Muscle of leg (tissue), 11 donors: Measurements from ENCODE around the gene FAM89B. TPM values are rescaled to one million over a fixed set of nuclear protein-coding genes. Genes with fewer than 3 reads are reported as not detected.
A peak's percentile ranks its signal among the peaks of the same experiment; 100 is the strongest.

Source experiments
- DNase-seq: peaks from one replicate; pipeline ENCODE4 v3.0.0; 2013
- H3K27ac ChIP-seq: one replicate; pipeline ENCODE4 v1.5.1; 2013; ENCODE audit warnings: mild to moderate bottlenecking, low read length, control low read depth
- H3K27me3 ChIP-seq: one replicate; pipeline ENCODE4 v1.6.1; 2013; ENCODE audit warnings: low read length; ENCODE audit not compliant: control insufficient read depth, insufficient read depth
- H3K36me3 ChIP-seq: one replicate; pipeline ENCODE4 v1.6.1; 2013; ENCODE audit warnings: low read length; ENCODE audit not compliant: control insufficient read depth, insufficient read depth
- H3K4me1 ChIP-seq: one replicate; pipeline ENCODE4 v1.6.1; 2013; ENCODE audit warnings: low read length; ENCODE audit not compliant: control insufficient read depth, insufficient read depth
- H3K4me3 ChIP-seq: one replicate; pipeline ENCODE4 v1.5.1; 2013; ENCODE audit warnings: low read length, control low read depth
- H3K9me3 ChIP-seq: replicated peaks from 2 replicates; pipeline ENCODE4 v1.6.1; 2013; ENCODE audit warnings: low read depth, low read length; ENCODE audit not compliant: control insufficient read depth
- WGBS: methylation state at CpG from one replicate; pipeline ENCODE4 v1.1.5; 2013; ENCODE audit warnings: missing lambda C conversion rate; ENCODE audit not compliant: insufficient coverage; 5-methylcytosine and 5-hydroxymethylcytosine counted together
- polyA plus RNA-seq, 8 donors: library from polyadenylated mRNA; unstranded; fragments of 120-200 nt; gene quantifications; one replicate each; pipeline versions ENCODE4 v1.2.1 to v1.2.3, GENCODE V29; 2013; ENCODE audit warnings: inconsistent platforms in 1 of 8, low replicate concordance in 1 of 8; ENCODE audit not compliant: insufficient read length in 8 of 8, insufficient read depth in 1 of 8
- total RNA-seq: library from RNA; stranded (reverse); fragments of 120-200 nt; gene quantifications from one replicate; pipeline ENCODE4 v1.2.4, GENCODE V29; 2013

Gene FAM89B
- total and polyA plus RNA-seq, 9 donors, result 32.5 to 53.2 (median 43.9) TPM

GRCh38 chr11:65611028-65611757, 38.9 kb downstream of the FAM89B start:
- H3K4me1 ChIP-seq, result peaks cover 64% of the 10 kb centered on the region
- H3K27me3 ChIP-seq, result no peaks in the 10 kb centered on the region
- DNase-seq, result peak; percentile 76
- H3K27ac ChIP-seq, result peak overlapping the region; percentile 94
- peak overlapping the region; percentile 73 for H3K4me3 ChIP-seq
- no peaks in the 10 kb centered on the region for H3K9me3 ChIP-seq
- peaks cover 44% of the 10 kb centered on the region for H3K36me3 ChIP-seq
- WGBS, result 33% methylated on average over 3 of the region's 10 CpGs

GRCh38 chr11:65611758-65612603, 39.6 kb downstream of the FAM89B start:
- no peaks in the 10 kb centered on the region for H3K9me3 ChIP-seq
- H3K27me3 ChIP-seq, result no peaks in the 10 kb centered on the region
- H3K27ac ChIP-seq, result peak overlapping the region; percentile 94
- H3K4me1 ChIP-seq, result peaks cover 66% of the 10 kb centered on the region
- peak; percentile 47 for DNase-seq
- peak overlapping the region; percentile 73 for H3K4me3 ChIP-seq
- WGBS, result 68% methylated on average over 7 of the region's 12 CpGs
- peaks cover 45% of the 10 kb centered on the region for H3K36me3 ChIP-seq

- peak overlapping the region; percentile 73 for H3K4me3 ChIP-seq
- peaks cover 65% of the 10 kb centered on the region for H3K4me1 ChIP-seq
- peaks cover 49% of the 10 kb centered on the region for H3K36me3 ChIP-seq
- no peaks in the 10 kb centered on the region for H3K27me3 ChIP-seq
- H3K27ac ChIP-seq, result peak overlapping the region; percentile 94
- no peak for DNase-seq
- H3K9me3 ChIP-seq, result no peaks in the 10 kb centered on the region
- WGBS, result 60% methylated on average over 6 of the region's 7 CpGs
These were observed 40.4 kb downstream of the FAM89B start for GRCh38 chr11:65612691-65613090.

GRCh38 chr11:65613091-65613928, 41.0 kb downstream of the FAM89B start:
- 27% methylated on average over 32 of the region's 43 CpGs for WGBS
- Histone ChIP-seq H3K36me3 (peaks cover 50% of the 10 kb centered on the region), H3K27me3 (no peaks in the 10 kb centered on the region), H3K4me1 (peaks cover 59% of the 10 kb centered on the region), H3K4me3 (peak overlapping the region; percentile 73), H3K27ac (peak overlapping the region; percentile 94), H3K9me3 (no peaks in the 10 kb centered on the region)
- DNase-seq, result peak; percentile 39

- H3K27ac ChIP-seq, result peak within 1 kb of the TSS; percentile 94
- no peaks in the 10 kb centered on the region for H3K9me3 ChIP-seq
- no peaks in the 10 kb centered on the region for H3K27me3 ChIP-seq
- peaks cover 56% of the 10 kb centered on the region for H3K36me3 ChIP-seq
- H3K4me1 ChIP-seq, result peaks cover 47% of the 10 kb centered on the region
- peak; percentile 100 for DNase-seq
- H3K4me3 ChIP-seq, result peak within 1 kb of the TSS; percentile 82
- WGBS, result under 1% methylated on average over 55 of the region's 55 CpGs
These were observed 43.1 kb downstream of the FAM89B start, which contains the start of gene PCNX3 for GRCh38 chr11:65615229-65615949. Gene PCNX3 (plus strand): TSS chr11:65615776. CDS start chr11:65616312, 536 bp downstream.

GRCh38 chr11:65615950-65616574, 43.7 kb downstream of the FAM89B start:
- peaks cover 40% of the 10 kb centered on the region for H3K4me1 ChIP-seq
- peak overlapping the region; percentile 82 for H3K4me3 ChIP-seq
- peaks cover 57% of the 10 kb centered on the region for H3K36me3 ChIP-seq
- no peak for DNase-seq
- no peaks in the 10 kb centered on the region for H3K27me3 ChIP-seq
- WGBS, result 0% methylated on average over 37 of the region's 50 CpGs
- H3K9me3 ChIP-seq, result no peaks in the 10 kb centered on the region
- H3K27ac ChIP-seq, result peak overlapping the region; percentile 85

- 81% methylated on average over 8 of the region's 10 CpGs for WGBS
- peaks cover 62% of the 10 kb centered on the region for H3K36me3 ChIP-seq
- H3K4me1 ChIP-seq, result peaks cover 35% of the 10 kb centered on the region
These were observed 44.2 kb downstream of the FAM89B start for GRCh38 chr11:65616575-65617001.

GRCh38 chr11:65617136-65617850, 45.0 kb downstream of the FAM89B start:
- Histone ChIP-seq H3K9me3 (no peaks in the 10 kb centered on the region), H3K4me1 (peaks cover 28% of the 10 kb centered on the region), H3K36me3 (peaks cover 64% of the 10 kb centered on the region), H3K27me3 (no peaks in the 10 kb centered on the region), H3K27ac (no peak overlapping the region), H3K4me3 (no peak overlapping the region)
- 87% methylated on average over 17 of the region's 17 CpGs for WGBS
- DNase-seq, result no peak

More at GRCh38 chr11:65616575-65617001, 44.2 kb downstream of the FAM89B start:
- DNase-seq, result no peak
- peak overlapping the region; percentile 82 for H3K4me3 ChIP-seq
- H3K9me3 ChIP-seq, result no peaks in the 10 kb centered on the region
- H3K27me3 ChIP-seq, result no peaks in the 10 kb centered on the region
- H3K27ac ChIP-seq, result no peak overlapping the region
